BLaER1 treated with 17β-estradiol and CSF1 and Interleukin-3, amounts not matched to agents 10 nM and 100 nM (cell line): ENCODE results near the gene PTPRN2.

Experiments used
- H3K27ac ChIP-seq, 11 experiments: shearing (Covaris generic); formaldehyde crosslinking; 2 replicates each; pipeline ENCODE4 v1.8.1; 2022
- H3K27me3 ChIP-seq, 11 experiments: shearing (Covaris generic); formaldehyde crosslinking; 2 replicates each; pipeline ENCODE4 v1.8.1; 2022
- H3K36me3 ChIP-seq, 11 experiments: shearing (Covaris generic); formaldehyde crosslinking; 2 replicates each; pipeline ENCODE4 v1.8.1; 2022
- H3K4me1 ChIP-seq, 10 experiments: shearing (Covaris generic); formaldehyde crosslinking; 2 replicates each; pipeline ENCODE4 v1.8.1; 2022
- H3K4me2 ChIP-seq, 11 experiments: shearing (Covaris generic); formaldehyde crosslinking; 2 replicates each; pipeline ENCODE4 v1.8.1; 2022
- H3K4me3 ChIP-seq, 10 experiments: shearing (Covaris generic); formaldehyde crosslinking; 2 replicates each; pipeline ENCODE4 v1.8.1; 2022
- H3K9ac ChIP-seq, 11 experiments: shearing (Covaris generic); formaldehyde crosslinking; 2 replicates each; pipeline ENCODE4 v1.8.1; 2022
- H3K9me3 ChIP-seq, 11 experiments: shearing (Covaris generic); formaldehyde crosslinking; replicated peaks in 1 of 11; 2 replicates each; pipeline ENCODE4 v1.8.1; 2022
- H4K20me1 ChIP-seq, 11 experiments: shearing (Covaris generic); formaldehyde crosslinking; 2 replicates each; pipeline ENCODE4 v1.8.1; 2022
- Cebpa-rat ChIP-seq, 11 experiments: shearing (Covaris generic); IDR thresholded peaks; 2 replicates each; pipeline ENCODE4 v1.8.1; 2022

The PTPRN2 gene

DNA sequence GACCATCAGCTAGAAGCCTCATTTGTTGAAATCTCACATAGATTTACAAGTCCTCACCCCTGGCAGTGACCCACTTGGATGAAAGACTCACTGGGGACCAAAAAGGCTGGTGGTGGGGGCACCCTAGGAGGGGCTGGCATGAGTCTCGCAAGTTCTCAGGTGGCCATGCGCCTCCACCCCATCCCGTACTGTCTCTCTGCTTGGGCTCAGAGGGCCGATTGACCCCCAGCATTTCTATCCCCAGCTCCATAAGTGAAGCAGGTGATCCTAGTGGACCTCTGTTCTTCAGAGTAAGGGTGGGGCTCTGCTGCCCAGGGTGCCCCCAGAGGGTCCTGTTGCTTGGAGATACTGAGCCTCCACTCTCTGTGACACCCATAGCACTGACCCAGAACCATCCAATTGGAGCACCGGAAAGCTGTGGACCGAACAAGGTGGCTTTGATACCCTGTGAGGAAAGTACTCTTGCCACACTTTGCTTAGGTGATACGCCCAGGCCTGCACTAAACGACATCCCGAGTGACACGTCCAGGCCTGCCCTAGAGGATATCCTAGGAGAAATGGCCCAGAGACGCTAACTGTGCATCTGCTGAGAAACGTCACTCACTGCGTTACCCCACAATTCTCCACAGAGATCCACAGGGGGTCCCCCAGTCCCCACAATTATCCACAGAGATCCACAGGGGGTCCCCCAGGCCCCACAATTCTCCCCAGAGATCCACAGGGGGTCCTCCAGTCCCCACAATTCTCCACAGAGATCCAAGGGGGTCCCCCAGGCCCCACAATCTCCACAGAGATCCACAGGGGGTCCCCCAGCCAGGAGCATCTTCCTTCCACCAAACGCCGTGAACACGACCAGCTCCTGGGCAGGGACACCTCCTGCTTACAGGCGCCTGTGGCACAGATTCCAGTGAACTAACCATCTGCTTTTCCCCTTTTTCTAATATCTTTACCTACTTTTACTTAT, 262.9 kb downstream of the PTPRN2 start:
- Histone ChIP-seq H4K20me1 (no peaks in the 10 kb centered on the region; a peak in 1 of 22 replicates), H3K4me1 (peaks cover 0 to 42% (median 36%) of the 10 kb centered on the region in 10 experiments; a peak in 17 of 20 replicates), H3K27me3 (no peaks in the 10 kb centered on the region), H3K27ac (no peak overlapping the region), H3K4me3 (no peak overlapping the region), H3K9me3 (peaks cover 0 to 8% (median 1%) of the 10 kb centered on the region in 11 experiments; a peak in 6 of 22 replicates), H3K36me3 (no peaks in the 10 kb centered on the region), H3K4me2 (no peak overlapping the region), H3K9ac (no peak overlapping the region)
- no peak for TF ChIP-seq Cebpa-rat (IDR thresholded peaks at IDR 0.05)

DNA sequence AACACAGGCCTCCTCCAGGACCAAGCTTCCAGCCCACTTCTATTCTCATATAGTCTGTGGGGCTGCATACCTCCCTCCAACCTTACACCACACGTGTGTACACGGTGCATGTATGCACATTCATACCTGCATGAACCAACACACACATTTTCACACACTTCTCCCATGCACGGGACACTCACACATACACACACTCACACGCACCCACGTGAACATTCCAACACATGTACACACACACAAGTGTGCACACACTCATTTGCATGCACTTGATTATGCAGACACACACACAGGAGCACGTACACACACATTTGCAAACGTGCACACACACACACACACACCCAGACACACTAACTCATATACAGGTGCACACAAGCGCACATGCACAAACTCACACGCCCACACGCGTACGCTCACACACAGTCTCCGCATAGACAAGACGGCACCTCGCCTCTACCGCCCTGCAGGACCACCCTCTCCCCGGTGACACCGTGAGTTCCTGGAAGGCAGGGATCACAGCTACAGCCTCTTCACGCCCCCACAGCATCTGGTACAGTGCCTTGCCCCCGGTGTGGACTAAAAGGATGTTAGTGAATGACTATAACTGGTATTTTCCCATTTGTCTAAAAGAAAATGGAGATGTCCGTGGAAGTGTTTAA, 263.8 kb downstream of the PTPRN2 start:
- no peak overlapping the region for H3K9ac ChIP-seq
- no peaks in the 10 kb centered on the region for H3K36me3 ChIP-seq
- TF ChIP-seq Cebpa-rat (IDR thresholded peaks at IDR 0.05) = no peak
- no peaks in the 10 kb centered on the region; a peak in 1 of 22 replicates for H4K20me1 ChIP-seq
- H3K4me3 ChIP-seq = no peak overlapping the region
- peaks cover 0 to 34% (median 32%) of the 10 kb centered on the region in 10 experiments; a peak in 17 of 20 replicates for H3K4me1 ChIP-seq
- no peak overlapping the region for H3K4me2 ChIP-seq
- 0 out of 22 replicates have a peak, but pooled peaks cover 0 to 5% (median 0%) of the 10 kb centered on the region in 11 experiments for H3K9me3 ChIP-seq
- H3K27ac ChIP-seq = no peak overlapping the region
- H3K27me3 ChIP-seq = no peaks in the 10 kb centered on the region

DNA sequence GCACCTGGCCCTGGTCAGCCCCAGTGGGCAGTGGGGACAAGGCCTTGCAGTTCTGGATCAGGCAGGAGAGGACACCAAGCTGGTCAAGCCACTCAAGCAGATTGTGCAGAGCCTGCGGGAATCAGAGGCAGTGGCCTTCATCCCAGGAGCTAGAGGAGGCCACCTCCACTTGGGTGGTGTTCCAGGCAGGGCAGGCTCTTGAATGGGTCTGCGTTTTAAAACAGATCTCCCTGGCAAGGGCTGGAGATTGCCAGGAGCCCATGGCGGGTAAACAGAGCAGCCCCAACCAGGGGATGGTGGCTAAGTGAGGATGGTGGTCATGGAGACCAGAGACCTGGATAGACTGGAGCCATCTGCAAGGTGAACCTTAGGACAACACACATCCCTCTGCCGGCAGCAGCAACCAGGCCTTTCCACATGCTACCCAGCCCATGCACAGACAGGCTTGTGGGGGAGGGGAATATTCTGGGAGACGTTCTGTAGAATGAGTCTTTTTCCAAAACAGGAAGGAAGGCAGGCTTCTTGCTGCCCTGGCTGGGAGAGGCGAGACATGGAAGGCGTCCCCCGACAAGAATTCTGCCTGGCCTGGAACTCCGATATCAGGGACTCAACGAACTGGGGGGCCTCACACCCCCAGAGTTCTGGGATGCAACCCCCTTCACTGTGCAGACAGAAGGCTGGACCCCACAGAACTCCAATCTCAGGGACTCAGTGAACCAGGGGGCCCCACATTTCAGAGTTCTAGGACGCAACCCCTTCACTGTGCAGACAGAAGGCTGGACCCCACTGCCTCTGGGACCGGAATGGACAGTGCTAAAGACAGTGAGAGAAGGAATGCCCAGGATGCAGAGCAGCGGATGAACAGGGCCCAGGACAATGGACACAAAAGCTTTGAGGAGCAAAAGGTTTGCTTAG, 264.8 kb downstream of the PTPRN2 start:
- no peak for TF ChIP-seq Cebpa-rat (IDR thresholded peaks at IDR 0.05)
- Histone ChIP-seq H3K9me3 (0 out of 22 replicates have a peak, but pooled peaks cover 0 to 5% (median 0%) of the 10 kb centered on the region in 11 experiments), H3K4me2 (peak overlapping the region in 10 of 11 experiments; percentile 31 to 64 (median 43); a peak in 17 of 22 replicates), H3K9ac (no peak overlapping the region), H3K27me3 (no peaks in the 10 kb centered on the region), H3K4me3 (no peak overlapping the region), H3K36me3 (no peaks in the 10 kb centered on the region), H3K4me1 (peaks cover 0 to 33% (median 29%) of the 10 kb centered on the region in 10 experiments; a peak in 17 of 20 replicates), H3K27ac (no peak overlapping the region), H4K20me1 (no peaks in the 10 kb centered on the region; a peak in 1 of 22 replicates)

DNA sequence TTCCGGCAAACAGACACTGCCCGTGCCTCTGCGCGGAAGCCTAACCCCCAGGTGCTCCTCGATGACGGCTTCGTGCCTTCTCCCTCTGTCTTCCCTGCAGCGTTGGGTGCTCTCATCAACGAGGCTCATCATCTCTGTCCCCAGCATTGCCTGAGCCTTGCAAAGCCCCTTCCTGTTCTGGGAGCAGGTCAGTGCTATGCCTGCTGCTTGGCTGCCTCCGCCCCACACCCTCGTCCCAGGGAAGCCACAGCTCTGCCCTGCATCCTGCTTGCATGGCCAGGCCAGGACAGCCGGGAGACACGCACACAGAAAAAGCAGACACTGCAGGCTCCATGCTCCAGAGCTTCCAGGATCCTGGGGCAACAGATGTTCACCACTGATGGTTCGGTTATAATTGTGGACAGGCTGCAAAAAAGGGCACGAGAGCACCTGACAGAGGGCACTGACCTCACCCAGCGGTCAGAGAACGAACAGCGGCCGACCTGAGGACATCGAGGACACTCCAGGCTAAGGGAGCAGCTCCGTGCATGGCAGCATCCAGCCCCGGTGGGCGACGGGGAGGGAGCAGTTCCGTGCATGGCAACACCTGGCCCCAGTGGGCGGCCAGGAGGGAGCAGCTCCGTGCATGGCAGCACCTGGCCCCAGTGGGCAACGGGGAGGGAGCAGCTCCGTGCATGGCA, 265.5 kb downstream of the PTPRN2 start:
- Histone ChIP-seq H3K36me3 (no peaks in the 10 kb centered on the region), H3K4me2 (peak overlapping the region in 8 of 11 experiments; percentile 37 to 64 (median 46); a peak in 15 of 22 replicates), H3K4me3 (no peak overlapping the region), H3K27ac (no peak overlapping the region), H3K9me3 (peaks cover 0 to 7% (median 1%) of the 10 kb centered on the region in 11 experiments; a peak in 4 of 22 replicates), H3K4me1 (peaks cover 0 to 34% (median 30%) of the 10 kb centered on the region in 10 experiments; a peak in 18 of 20 replicates), H3K9ac (no peak overlapping the region), H4K20me1 (no peaks in the 10 kb centered on the region), H3K27me3 (no peaks in the 10 kb centered on the region)
- no peak for TF ChIP-seq Cebpa-rat (IDR thresholded peaks at IDR 0.05)

DNA sequence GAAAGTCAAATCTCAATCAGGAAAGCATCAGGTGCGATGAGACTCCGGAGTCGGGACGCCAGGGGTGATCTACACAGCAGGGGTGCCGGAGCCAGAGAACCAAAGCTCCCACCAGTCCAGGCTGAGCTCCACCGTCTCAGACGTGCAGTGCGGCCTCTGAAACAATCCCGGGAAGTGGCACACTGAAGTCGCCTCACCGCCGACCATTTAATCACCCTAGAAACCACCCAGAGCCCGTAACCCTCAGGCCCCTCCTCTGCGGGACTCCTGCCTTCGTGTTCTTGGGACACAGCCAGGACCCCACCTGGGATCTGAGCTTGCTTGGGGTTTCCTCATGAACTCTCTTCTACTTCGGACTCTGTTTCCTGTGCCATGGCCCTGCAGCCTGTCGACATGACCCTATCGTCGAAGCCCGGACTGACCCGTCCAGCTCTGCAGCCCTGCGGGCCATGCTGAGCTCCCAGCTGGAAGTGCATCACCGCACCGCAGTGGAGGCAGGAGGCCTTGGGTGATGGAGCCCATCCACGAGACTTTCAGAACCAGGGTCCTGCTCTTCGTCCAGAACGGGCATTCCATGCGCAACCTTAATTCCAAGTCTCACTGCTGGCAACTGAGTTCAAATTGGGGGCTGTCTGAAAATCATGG, 266.4 kb downstream of the PTPRN2 start:
- Histone ChIP-seq H3K27me3 (no peaks in the 10 kb centered on the region), H3K27ac (no peak overlapping the region), H3K4me3 (no peak overlapping the region), H3K9ac (no peak overlapping the region), H4K20me1 (no peaks in the 10 kb centered on the region), H3K9me3 (peaks cover 0 to 16% (median 10%) of the 10 kb centered on the region in 11 experiments; a peak in 19 of 22 replicates), H3K36me3 (0 out of 22 replicates have a peak, but pooled peaks cover 0 to 3% (median 0%) of the 10 kb centered on the region in 11 experiments), H3K4me2 (no peak overlapping the region), H3K4me1 (peaks cover 0 to 36% (median 30%) of the 10 kb centered on the region in 10 experiments; a peak in 18 of 20 replicates)
- no peak for TF ChIP-seq Cebpa-rat (IDR thresholded peaks at IDR 0.05)

DNA sequence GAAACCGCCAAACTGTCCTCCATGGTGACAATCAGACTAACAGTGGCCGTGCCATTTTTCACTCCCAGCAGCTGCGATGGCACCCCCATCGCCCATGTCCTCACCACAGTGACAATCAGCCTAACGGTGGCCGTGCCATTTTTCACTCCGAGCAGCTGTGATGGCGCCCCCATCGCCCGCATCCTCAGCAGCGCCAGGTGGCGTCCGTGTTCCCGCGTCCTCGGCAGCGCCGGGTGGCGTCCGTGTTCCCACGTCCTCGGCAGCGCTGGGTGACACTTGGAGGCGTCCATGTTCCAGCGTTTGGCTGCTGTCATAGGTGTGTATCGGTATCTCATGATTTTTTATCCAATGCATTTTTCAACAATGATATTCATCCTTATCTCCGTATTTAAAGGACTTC, 267.3 kb downstream of the PTPRN2 start:
- Histone ChIP-seq H3K4me2 (no peak overlapping the region), H3K36me3 (peaks cover 0 to 12% (median 0%) of the 10 kb centered on the region in 11 experiments; a peak in 1 of 22 replicates), H3K9me3 (peaks cover 7 to 24% (median 19%) of the 10 kb centered on the region in 11 experiments; a peak in 21 of 22 replicates), H3K27me3 (no peaks in the 10 kb centered on the region), H3K4me1 (peaks cover 0 to 36% (median 30%) of the 10 kb centered on the region in 10 experiments; a peak in 18 of 20 replicates), H3K4me3 (no peak overlapping the region), H3K9ac (no peak overlapping the region), H4K20me1 (no peaks in the 10 kb centered on the region), H3K27ac (no peak overlapping the region)
- TF ChIP-seq Cebpa-rat (IDR thresholded peaks at IDR 0.05) = no peak

DNA sequence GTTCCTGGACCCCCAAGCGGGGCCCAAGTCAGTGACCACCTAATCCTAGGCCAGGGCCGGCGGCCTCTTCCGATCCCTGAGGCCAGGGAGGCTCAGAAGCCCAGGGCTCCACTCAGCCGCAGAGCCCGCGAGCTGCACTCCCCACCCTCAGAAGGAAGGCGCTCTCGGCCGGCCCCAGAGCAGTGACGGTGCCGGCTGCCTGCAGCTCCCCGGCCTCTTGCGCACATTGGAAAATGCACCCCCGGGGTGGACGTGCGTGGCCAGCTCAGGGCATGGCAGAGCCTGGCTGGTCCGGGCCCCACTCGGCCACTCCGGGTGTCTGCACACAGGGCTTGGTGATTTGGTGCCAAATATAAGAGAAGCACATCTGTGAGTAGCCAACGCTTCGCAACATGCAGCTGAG, 269.1 kb downstream of the PTPRN2 start:
- H3K9me3 ChIP-seq = peaks cover 20 to 42% (median 35%) of the 10 kb centered on the region in 11 experiments
- peaks cover 0 to 12% (median 0%) of the 10 kb centered on the region in 11 experiments; a peak in 1 of 22 replicates for H3K36me3 ChIP-seq
- peaks cover 0 to 36% (median 30%) of the 10 kb centered on the region in 10 experiments; a peak in 18 of 20 replicates for H3K4me1 ChIP-seq
- H3K4me2 ChIP-seq = peak overlapping the region in 10 of 11 experiments; percentile 55 to 75 (median 69); a peak in 16 of 22 replicates
- H3K27me3 ChIP-seq = no peaks in the 10 kb centered on the region
- H3K4me3 ChIP-seq = no peak overlapping the region
- TF ChIP-seq Cebpa-rat (IDR thresholded peaks at IDR 0.05) = no peak
- peak overlapping the region in 2 of 11 experiments; percentile 39 to 41; a peak in 2 of 22 replicates for H3K27ac ChIP-seq
- H4K20me1 ChIP-seq = no peaks in the 10 kb centered on the region
- peak overlapping the region in 7 of 11 experiments; percentile 30 to 63 (median 51); a peak in 8 of 22 replicates for H3K9ac ChIP-seq
